Panc1 (cell line): ENCODE measurements around the gene CD9. TPM values are rescaled to one million over a fixed set of nuclear protein-coding genes. Genes with fewer than 3 reads are reported as not detected.

Experiments
- ATAC-seq: fragments of 200-7000 bp; cut with Tn5 transposase; 2 replicates; pipeline ENCODE4 v1.9.1; 2020; ENCODE audit warnings: mild to moderate bottlenecking, moderate library complexity
- BruUV-seq: library from RNA; stranded (reverse); fragments of 400-500 nt; replicated peaks from 2 replicates; lab custom pipeline; 2021; lab: Mats Ljungman, UMichigan
- CTCF ChIA-PET: fragments of 300-600 bp; sonication (Branson Sonifier 250); formaldehyde crosslinking; loops from one replicate; lab custom pipeline; 2022; ENCODE audit warnings: antibody characterized with exemption; lab: Charles Lee
- POLR2A ChIA-PET: fragments of 300-600 bp; sonication (Branson Sonifier 250); formaldehyde crosslinking; loops from one replicate; lab custom pipeline; 2022; ENCODE audit warnings: antibody characterized with exemption; lab: Charles Lee
- DNase-seq: peaks from one replicate; pipeline ENCODE4 v3.0.0-alpha.2; 2010; ENCODE audit warnings: low read depth, low spot score
- H3K27ac ChIP-seq: 2 replicates; pipeline ENCODE4 v1.5.1; 2011; ENCODE audit warnings: mild to moderate bottlenecking, low read length, inconsistent platforms
- H3K27me3 ChIP-seq: fragments of 200-500 bp; sonication (Bioruptor generic); 2 replicates; pipeline ENCODE4 v1.6.0; 2014; ENCODE audit warnings: low read length, inconsistent platforms; ENCODE audit not compliant: control insufficient read depth, insufficient read depth
- H3K36me3 ChIP-seq: fragments of 200-500 bp; sonication (Bioruptor generic); 2 replicates; pipeline ENCODE4 v1.5.1; 2014; ENCODE audit warnings: inconsistent platforms, mild to moderate bottlenecking, low read length, moderate library complexity; ENCODE audit not compliant: control insufficient read depth, insufficient read depth
- H3K4me1 ChIP-seq: 2 replicates; pipeline ENCODE4 v1.5.1; 2011; ENCODE audit warnings: inconsistent platforms, mild to moderate bottlenecking, low read length, moderate library complexity; ENCODE audit not compliant: control insufficient read depth, insufficient read depth
- H3K4me3 ChIP-seq, 2 experiments: 2 replicates each; pipeline ENCODE4 v1.5.1; 2011 to 2012; ENCODE audit warnings: low read depth in 2 of 2, low read length in 2 of 2, mild to moderate bottlenecking in 2 of 2, inconsistent platforms in 1 of 2, moderate library complexity in 1 of 2
- H3K9me3 ChIP-seq: fragments of 200-500 bp; sonication (Bioruptor generic); 2 replicates; pipeline ENCODE4 v1.5.1; 2014; ENCODE audit warnings: low read depth, mild to moderate bottlenecking, inconsistent platforms, low read length, moderate library complexity; ENCODE audit not compliant: control insufficient read depth, insufficient read depth
- POLR2AphosphoS5 ChIP-seq: IDR thresholded peaks from 2 replicates; pipeline ENCODE4 v1.6.1; 2012; ENCODE audit warnings: mild to moderate bottlenecking, low read depth, low read length, moderate library complexity
- in situ Hi-C: cut with HindIII; loops from 2 replicates; pipeline ENCODE4 v1.10.0; 2016; ENCODE audit warnings: low sequenced_read_pairs, low pct_unique_long_range_greater_than_20kb
- intact Hi-C: fragments of 100-400 bp; cut with micrococcal nuclease; formaldehyde crosslinking; loops from one replicate; pipeline ENCODE4 v1.10.0; 2022; ENCODE audit not compliant: unreplicated experiment
- total RNA-seq: library from RNA; stranded (reverse); gene quantifications from one replicate; pipeline ENCODE4 v1.2.1, GENCODE V29; 2021; ENCODE audit not compliant: unreplicated experiment

Gene CD9
- total RNA-seq, 1 experiment from 2014 or later, result 103 TPM

DNA sequence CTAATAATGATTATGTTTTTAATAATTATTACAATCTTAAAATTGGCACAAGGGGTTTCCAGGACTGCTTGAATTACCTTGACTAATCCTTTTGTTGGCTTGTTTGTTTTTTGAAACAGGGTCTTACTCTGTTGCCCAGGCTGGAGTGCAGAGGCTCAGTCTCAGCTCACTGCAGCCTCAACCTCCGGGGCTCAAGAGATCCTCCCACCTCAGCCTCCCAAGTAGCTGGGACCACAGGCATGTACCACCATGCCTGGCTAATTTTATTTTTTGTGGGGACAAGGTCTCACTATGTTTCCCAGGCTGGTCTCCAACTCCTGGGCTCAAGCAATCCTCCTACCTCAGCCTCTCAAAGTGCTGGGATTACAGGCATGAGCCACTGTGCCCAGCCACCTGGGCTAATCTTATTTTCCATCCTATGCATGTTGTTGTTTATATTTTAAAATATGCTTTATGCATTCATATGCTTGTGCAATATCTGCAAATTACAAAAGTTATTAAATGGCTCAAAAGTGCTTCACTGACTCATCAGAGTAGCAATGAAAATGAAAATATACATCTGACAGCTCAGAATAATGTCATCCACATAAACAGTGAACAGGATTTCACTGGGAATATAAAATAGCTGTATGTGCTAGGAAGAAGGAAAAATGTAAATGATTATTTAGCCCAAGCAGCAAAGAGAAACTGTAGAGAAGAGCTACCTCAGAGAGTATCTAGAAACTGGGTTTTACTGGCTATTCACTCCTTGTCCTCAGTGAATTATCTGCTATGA, 85.5 kb downstream of the CD9 start:
- no peak overlapping the region; the same call in 1 of the 2 replicates for H3K27ac ChIP-seq
- no peaks in the 10 kb centered on the region for H3K27me3 ChIP-seq
- DNase-seq (no peak), ATAC-seq (no peak)
- no peaks in the 10 kb centered on the region; the same call in 1 of the 2 replicates for H3K9me3 ChIP-seq
- POLR2A ChIA-PET, result no interaction called here
- peaks cover 6% of the 10 kb centered on the region; the same call in 1 of the 2 replicates for H3K4me1 ChIP-seq
- intact Hi-C loops, result loop anchor here (2.0 kb wide), 2 partner anchors 91 to 223 kb away; no protein-coding TSS in a partner anchor
- H3K36me3 ChIP-seq, result no peaks in the 10 kb centered on the region
- no TSS peak for BruUV-seq
- CTCF ChIA-PET, result interaction anchor here (0.6 to 1.0 kb wide), 3 partner anchors 40 to 69 kb away, joined by 3 read pairs; no protein-coding TSS in a partner anchor
- in situ Hi-C loops, result no loop called here
- no peak for TF ChIP-seq POLR2AphosphoS5
- H3K4me3 ChIP-seq, result no peak overlapping the region

Other genes starting within 250 kb of the CD9 start
- gene VWF, start 75.7 kb upstream of the CD9 start, total RNA-seq, result 0.31 TPM
- gene PLEKHG6, start 110.3 kb downstream of the CD9 start, total RNA-seq, result 1.1 TPM
- 108 TPM for gene TNFRSF1A, start 141.7 kb downstream of the CD9 start, total RNA-seq
- 17.1 TPM for gene SCNN1A, start 175.2 kb downstream of the CD9 start, total RNA-seq
- 3.1 TPM for gene LTBR, start 183.8 kb downstream of the CD9 start, total RNA-seq
- gene CD27, start 244.6 kb downstream of the CD9 start, total RNA-seq, result 0.23 TPM